Panc1 (cell line): ENCODE results near the gene GAPT. TPM values are rescaled to one million over a fixed set of nuclear protein-coding genes. Genes with fewer than 3 reads are reported as not detected.

Experiments
- ATAC-seq: fragments of 200-7000 bp; cut with Tn5 transposase; 2 replicates; pipeline ENCODE4 v1.9.1; 2020; ENCODE audit warnings: mild to moderate bottlenecking, moderate library complexity
- BruUV-seq: library from RNA; stranded (reverse); fragments of 400-500 nt; replicated peaks from 2 replicates; lab custom pipeline; 2021; lab: Mats Ljungman, UMichigan
- CTCF ChIA-PET: fragments of 300-600 bp; sonication (Branson Sonifier 250); formaldehyde crosslinking; loops from one replicate; lab custom pipeline; 2022; ENCODE audit warnings: antibody characterized with exemption; lab: Charles Lee
- POLR2A ChIA-PET: fragments of 300-600 bp; sonication (Branson Sonifier 250); formaldehyde crosslinking; loops from one replicate; lab custom pipeline; 2022; ENCODE audit warnings: antibody characterized with exemption; lab: Charles Lee
- DNase-seq: peaks from one replicate; pipeline ENCODE4 v3.0.0-alpha.2; 2010; ENCODE audit warnings: low read depth, low spot score
- H3K27ac ChIP-seq: 2 replicates; pipeline ENCODE4 v1.5.1; 2011; ENCODE audit warnings: mild to moderate bottlenecking, low read length, inconsistent platforms
- H3K27me3 ChIP-seq: fragments of 200-500 bp; sonication (Bioruptor generic); 2 replicates; pipeline ENCODE4 v1.6.0; 2014; ENCODE audit warnings: low read length, inconsistent platforms; ENCODE audit not compliant: control insufficient read depth, insufficient read depth
- H3K36me3 ChIP-seq: fragments of 200-500 bp; sonication (Bioruptor generic); 2 replicates; pipeline ENCODE4 v1.5.1; 2014; ENCODE audit warnings: inconsistent platforms, mild to moderate bottlenecking, low read length, moderate library complexity; ENCODE audit not compliant: control insufficient read depth, insufficient read depth
- H3K4me1 ChIP-seq: 2 replicates; pipeline ENCODE4 v1.5.1; 2011; ENCODE audit warnings: inconsistent platforms, mild to moderate bottlenecking, low read length, moderate library complexity; ENCODE audit not compliant: control insufficient read depth, insufficient read depth
- H3K4me3 ChIP-seq, 2 experiments: 2 replicates each; pipeline ENCODE4 v1.5.1; 2011 to 2012; ENCODE audit warnings: low read depth in 2 of 2, low read length in 2 of 2, mild to moderate bottlenecking in 2 of 2, inconsistent platforms in 1 of 2, moderate library complexity in 1 of 2
- H3K9me3 ChIP-seq: fragments of 200-500 bp; sonication (Bioruptor generic); 2 replicates; pipeline ENCODE4 v1.5.1; 2014; ENCODE audit warnings: low read depth, mild to moderate bottlenecking, inconsistent platforms, low read length, moderate library complexity; ENCODE audit not compliant: control insufficient read depth, insufficient read depth
- CTCF ChIP-seq: fragments of 450-650 bp; IDR thresholded peaks from 2 replicates; pipeline ENCODE4 v1.5.1; 2017; ENCODE audit warnings: mild to moderate bottlenecking
- POLR2AphosphoS5 ChIP-seq: IDR thresholded peaks from 2 replicates; pipeline ENCODE4 v1.6.1; 2012; ENCODE audit warnings: mild to moderate bottlenecking, low read depth, low read length, moderate library complexity
- SIN3A ChIP-seq: IDR thresholded peaks from 2 replicates; pipeline ENCODE4 v1.6.1; 2012; ENCODE audit warnings: low read depth, mild to moderate bottlenecking, low read length, moderate library complexity, borderline replicate concordance; ENCODE audit not compliant: insufficient read depth
- TCF7L2 ChIP-seq: IDR thresholded peaks from 2 replicates; pipeline ENCODE4 v1.6.1; 2011; ENCODE audit warnings: mild to moderate bottlenecking, low read depth, low read length, inconsistent platforms
- in situ Hi-C: cut with HindIII; loops from 2 replicates; pipeline ENCODE4 v1.10.0; 2016; ENCODE audit warnings: low sequenced_read_pairs, low pct_unique_long_range_greater_than_20kb
- intact Hi-C: fragments of 100-400 bp; cut with micrococcal nuclease; formaldehyde crosslinking; loops from one replicate; pipeline ENCODE4 v1.10.0; 2022; ENCODE audit not compliant: unreplicated experiment
- total RNA-seq: library from RNA; stranded (reverse); gene quantifications from one replicate; pipeline ENCODE4 v1.2.1, GENCODE V29; 2021; ENCODE audit not compliant: unreplicated experiment
- TF ChIP-seq, protein P1 (sequence below), 2 experiments: IDR thresholded peaks; 2 replicates each; pipeline ENCODE4 v1.6.1; 2011 to 2012; ENCODE audit warnings: low read depth in 2 of 2, control low read depth in 1 of 2, low read length in 1 of 2, mild to moderate bottlenecking in 1 of 2, moderate library complexity in 1 of 2; ENCODE audit not compliant: insufficient read depth in 1 of 2

The GAPT gene
- total RNA-seq, 1 experiment from 2014 or later: not detected

DNA sequence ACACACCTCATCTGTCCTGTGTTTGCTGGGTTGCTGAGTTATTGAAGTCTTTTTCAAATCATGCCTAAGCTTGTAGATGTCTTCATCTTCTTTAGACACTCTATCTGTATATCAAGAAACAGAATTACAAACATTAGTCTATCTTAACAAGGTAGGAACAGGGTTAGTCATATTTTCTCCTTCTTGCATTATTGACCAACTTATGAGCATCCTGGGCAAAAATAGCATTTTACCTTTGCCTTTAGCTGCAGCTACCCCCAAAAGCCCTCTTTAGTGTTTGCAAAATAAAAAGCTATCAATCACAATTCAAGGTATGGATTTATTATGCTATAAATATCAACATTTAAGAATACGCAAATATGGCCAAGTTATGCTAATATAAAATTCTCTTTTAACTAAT, 34.7 kb upstream of the GAPT start:
- ATAC-seq (no peak), DNase-seq (no peak)
- Histone ChIP-seq H3K9me3 (no peaks in the 10 kb centered on the region), H3K36me3 (peaks cover 61% of the 10 kb centered on the region), H3K4me1 (peaks cover 52% of the 10 kb centered on the region), H3K4me3 (peak overlapping the region; percentile 87 to 91), H3K27ac (peak overlapping the region; percentile 97), H3K27me3 (no peaks in the 10 kb centered on the region)
- ChIA-PET POLR2A (interaction anchor here (0.6 kb wide), 1 partner anchor 433 kb away, joined by 10 read pairs; no protein-coding TSS in a partner anchor), CTCF (interaction anchor here (0.9 kb wide), 1 partner anchor 568 kb away, joined by 3 read pairs; no protein-coding TSS in a partner anchor)
- no TSS peak for BruUV-seq
- in situ Hi-C loops (loop anchor here (25.0 kb wide), 1 partner anchor 969 kb away; the partner anchor contains the start of gene ACTBL2), intact Hi-C loops (loop anchor here (5.0 to 10.0 kb wide), 4 partner anchors 132 to 762 kb away; no protein-coding TSS in a partner anchor)
- TF ChIP-seq SIN3A (no peak), CTCF (no peak), TCF7L2 (no peak), POLR2AphosphoS5 (no peak)
- TF ChIP-seq, protein P1, sequence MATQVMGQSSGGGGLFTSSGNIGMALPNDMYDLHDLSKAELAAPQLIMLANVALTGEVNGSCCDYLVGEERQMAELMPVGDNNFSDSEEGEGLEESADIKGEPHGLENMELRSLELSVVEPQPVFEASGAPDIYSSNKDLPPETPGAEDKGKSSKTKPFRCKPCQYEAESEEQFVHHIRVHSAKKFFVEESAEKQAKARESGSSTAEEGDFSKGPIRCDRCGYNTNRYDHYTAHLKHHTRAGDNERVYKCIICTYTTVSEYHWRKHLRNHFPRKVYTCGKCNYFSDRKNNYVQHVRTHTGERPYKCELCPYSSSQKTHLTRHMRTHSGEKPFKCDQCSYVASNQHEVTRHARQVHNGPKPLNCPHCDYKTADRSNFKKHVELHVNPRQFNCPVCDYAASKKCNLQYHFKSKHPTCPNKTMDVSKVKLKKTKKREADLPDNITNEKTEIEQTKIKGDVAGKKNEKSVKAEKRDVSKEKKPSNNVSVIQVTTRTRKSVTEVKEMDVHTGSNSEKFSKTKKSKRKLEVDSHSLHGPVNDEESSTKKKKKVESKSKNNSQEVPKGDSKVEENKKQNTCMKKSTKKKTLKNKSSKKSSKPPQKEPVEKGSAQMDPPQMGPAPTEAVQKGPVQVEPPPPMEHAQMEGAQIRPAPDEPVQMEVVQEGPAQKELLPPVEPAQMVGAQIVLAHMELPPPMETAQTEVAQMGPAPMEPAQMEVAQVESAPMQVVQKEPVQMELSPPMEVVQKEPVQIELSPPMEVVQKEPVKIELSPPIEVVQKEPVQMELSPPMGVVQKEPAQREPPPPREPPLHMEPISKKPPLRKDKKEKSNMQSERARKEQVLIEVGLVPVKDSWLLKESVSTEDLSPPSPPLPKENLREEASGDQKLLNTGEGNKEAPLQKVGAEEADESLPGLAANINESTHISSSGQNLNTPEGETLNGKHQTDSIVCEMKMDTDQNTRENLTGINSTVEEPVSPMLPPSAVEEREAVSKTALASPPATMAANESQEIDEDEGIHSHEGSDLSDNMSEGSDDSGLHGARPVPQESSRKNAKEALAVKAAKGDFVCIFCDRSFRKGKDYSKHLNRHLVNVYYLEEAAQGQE (IDR thresholded peaks at IDR 0.05; ENCODE audit: insufficient read depth in 1 of 2, low read depth in 2 of 2, low read length in 1 of 2): no peak

GRCh38 chr5:58457050-58457449, 34.2 kb upstream of the GAPT start:
- H3K27ac ChIP-seq: peak overlapping the region; percentile 97
- BruUV-seq: no TSS peak
- H3K4me1 ChIP-seq: peaks cover 53% of the 10 kb centered on the region
- ATAC-seq (no peak), DNase-seq (no peak)
- in situ Hi-C loops: loop anchor here (25.0 kb wide), 1 partner anchor 970 kb away; the partner anchor contains the start of gene ACTBL2
- H3K4me3 ChIP-seq: peak overlapping the region; percentile 87 to 91
- CTCF ChIA-PET: no interaction called here
- intact Hi-C loops: loop anchor here (5.0 to 10.0 kb wide), 4 partner anchors 132 to 762 kb away; no protein-coding TSS in a partner anchor
- no peaks in the 10 kb centered on the region for H3K9me3 ChIP-seq
- peaks cover 61% of the 10 kb centered on the region for H3K36me3 ChIP-seq
- POLR2A ChIA-PET: interaction anchor here (0.6 kb wide), 1 partner anchor 434 kb away, joined by 10 read pairs; no protein-coding TSS in a partner anchor
- TF ChIP-seq SIN3A (no peak), CTCF (no peak), TCF7L2 (no peak), POLR2AphosphoS5 (0 out of 2 replicates have a peak, but pooled peaks have one; percentile 42)
- H3K27me3 ChIP-seq: no peaks in the 10 kb centered on the region
